COLO829 (cell line): ENCODE data around the gene FGFBP3.

Source experiments
- DNase-seq: peaks from one replicate; pipeline ENCODE4 v3.0.0; 2012; ENCODE audit warnings: low spot score

Gene FGFBP3, protein sequence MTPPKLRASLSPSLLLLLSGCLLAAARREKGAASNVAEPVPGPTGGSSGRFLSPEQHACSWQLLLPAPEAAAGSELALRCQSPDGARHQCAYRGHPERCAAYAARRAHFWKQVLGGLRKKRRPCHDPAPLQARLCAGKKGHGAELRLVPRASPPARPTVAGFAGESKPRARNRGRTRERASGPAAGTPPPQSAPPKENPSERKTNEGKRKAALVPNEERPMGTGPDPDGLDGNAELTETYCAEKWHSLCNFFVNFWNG

DNA sequence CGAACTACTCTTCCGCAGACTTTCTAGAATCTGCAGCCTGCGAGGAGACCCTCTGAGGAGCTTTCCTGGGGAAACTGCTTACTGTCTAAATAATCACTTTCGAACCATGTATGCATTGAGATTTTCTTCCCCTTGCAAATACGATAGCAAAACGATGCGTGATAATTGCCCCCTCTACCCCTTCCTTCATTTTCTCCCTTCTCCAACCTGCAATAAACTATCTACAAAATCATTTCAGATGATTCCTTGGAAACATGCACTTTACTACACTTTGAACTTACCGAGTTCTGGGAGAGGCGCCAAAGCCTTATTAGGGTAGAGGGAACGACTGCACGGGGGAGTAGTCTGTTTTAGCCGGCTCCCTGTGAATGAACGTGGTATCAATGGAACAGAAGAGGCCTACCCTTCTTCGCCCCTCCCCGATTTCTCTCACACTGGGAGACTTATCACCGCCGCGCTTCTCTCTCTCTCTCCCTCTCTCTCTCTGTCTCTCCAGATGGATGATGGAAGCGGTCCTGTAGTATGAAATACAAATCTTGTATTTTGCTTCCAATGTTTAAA is at the start of gene FGFBP3:
Gene FGFBP3, minus strand, starts transcription at position 370 of the 561 bp plus-strand sequence. CDS start 517 bp downstream, outside the sequence.
- no peak for DNase-seq

DNA sequence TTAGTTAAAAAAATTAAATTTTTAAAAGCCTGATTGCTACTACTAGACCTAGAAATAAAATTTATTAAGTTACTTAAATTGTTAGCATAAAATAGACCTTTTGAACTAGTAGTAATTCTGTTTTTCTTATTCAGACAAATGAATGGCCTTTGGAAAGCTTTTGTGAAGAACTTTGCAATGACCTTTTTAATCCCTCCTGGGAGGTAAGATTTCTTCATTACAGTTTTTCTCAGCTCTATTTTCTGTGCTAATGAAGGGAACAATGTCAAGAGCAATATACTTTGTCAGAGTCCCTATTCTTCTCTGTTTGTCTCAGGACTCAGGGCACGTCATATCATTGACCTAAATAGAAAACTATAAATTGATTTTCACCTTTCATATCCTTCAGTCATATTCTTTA is 47.8 kb upstream of the FGFBP3 start:
- DNase-seq = no peak

DNA sequence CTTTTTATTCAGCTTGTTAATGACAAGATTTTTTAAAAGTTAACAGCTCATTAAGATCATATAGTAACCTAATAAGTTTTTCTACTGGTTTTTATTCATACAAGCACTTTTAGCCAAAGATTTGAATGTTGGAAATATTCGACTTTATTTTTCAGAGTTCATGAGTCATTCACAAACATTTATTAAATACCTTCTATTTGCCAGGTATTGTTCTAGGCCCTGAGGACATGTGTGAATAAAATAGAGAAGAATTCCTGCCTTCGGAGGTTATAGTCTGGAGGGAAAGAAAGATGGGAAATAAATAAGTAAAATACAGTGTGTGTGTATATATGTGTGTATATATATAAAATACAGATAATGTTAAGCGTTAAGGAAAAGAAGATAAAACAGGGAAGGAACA is 45.8 kb upstream of the FGFBP3 start:
- DNase-seq = no peak

DNA sequence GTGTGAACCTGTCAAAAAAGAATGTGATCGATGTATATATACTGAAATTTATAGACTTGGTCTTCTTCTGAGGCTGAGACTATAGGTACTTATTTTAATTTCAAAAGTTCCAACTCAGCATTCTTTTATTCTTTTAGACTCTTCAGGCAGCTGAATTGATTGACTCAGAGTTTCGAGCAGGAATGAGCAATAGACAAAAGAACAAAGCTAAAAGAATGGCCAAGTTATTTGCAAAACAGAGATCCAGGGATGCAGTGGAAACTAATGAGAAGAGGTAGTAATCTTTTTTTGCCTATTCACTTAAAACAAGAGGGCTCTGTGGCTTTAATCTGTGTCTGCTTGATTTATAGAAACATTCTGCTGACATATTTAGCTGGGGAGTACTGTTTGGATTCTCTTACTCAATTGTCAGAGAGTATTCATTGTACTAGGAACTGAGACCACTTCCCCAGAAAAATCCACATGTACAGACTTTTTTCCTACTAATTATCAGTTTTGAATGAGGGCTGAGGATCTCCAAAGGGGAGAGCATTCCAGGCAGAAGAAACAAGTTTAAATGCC is 44.4 kb upstream of the FGFBP3 start:
- no peak for DNase-seq

DNA sequence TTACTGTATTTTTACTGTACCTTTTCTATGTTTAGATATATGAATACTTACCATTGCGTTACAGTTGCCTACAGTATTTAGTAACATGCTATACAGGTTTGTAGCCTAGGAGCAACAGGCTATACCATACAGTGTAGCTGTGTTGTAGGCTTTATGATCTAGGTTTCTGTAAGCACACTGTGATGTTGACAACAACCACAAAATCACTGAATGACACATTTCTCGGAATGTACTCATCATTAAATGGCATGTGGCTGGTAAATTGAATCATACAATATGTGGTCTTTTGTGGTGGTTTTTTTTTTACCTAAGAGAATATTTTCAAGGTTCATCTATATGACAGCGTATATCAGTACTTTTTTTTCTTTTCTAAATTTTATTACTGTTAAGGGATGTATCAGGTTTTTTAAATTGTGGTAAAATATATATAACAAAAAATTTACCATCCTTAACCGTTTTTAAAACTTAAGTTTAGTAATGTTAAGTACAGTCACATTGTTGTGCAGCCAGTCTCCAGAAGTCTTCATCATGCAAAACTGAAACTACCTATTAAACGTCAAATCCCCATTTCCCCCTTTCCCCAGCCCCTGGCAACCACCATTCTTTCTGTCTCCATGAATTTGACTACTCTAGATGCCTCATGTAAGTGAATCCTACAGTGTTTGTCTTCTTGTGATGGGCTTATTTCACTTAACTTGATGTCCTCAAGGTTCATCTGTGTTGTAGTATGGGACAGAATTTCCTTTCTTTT is 35.8 kb upstream of the FGFBP3 start:
- DNase-seq = no peak

DNA sequence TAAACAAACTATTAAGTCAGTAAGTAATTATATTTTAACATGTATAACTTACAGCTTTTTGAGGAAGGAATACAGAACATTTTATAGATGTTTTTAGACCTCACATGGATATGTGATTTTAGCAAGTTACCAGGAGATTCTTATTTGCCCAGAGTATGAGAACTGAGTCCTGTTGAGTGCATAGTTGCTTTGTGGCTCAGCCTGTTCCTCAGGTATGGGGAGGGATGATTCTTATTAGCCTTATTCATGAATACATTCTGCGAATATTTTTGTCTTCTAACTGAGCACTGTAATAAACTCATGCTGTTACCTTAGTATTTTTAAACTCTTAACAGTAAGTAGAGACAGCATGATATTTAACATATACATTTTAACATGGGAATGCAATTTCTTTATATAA is 32.1 kb upstream of the FGFBP3 start:
- DNase-seq = no peak

DNA sequence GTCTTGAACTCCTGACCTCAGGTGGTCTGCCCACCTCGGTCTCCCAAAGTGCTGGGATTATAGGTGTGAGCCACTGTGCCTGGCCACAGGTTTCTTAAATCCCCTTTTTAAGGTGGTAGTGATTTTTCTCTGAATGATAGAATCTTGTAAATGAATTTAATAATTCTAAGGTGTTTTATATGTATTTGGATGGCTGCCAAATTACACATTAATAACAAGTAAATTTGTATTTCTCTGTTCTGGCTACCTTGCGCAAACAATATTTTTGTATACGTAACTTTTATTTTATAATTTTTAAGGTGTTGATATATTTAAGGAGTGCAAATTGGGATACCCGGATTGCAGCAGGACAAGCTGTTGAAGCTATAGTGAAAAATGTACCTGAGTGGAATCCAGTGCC is 30.4 kb upstream of the FGFBP3 start:
- DNase-seq = no peak

DNA sequence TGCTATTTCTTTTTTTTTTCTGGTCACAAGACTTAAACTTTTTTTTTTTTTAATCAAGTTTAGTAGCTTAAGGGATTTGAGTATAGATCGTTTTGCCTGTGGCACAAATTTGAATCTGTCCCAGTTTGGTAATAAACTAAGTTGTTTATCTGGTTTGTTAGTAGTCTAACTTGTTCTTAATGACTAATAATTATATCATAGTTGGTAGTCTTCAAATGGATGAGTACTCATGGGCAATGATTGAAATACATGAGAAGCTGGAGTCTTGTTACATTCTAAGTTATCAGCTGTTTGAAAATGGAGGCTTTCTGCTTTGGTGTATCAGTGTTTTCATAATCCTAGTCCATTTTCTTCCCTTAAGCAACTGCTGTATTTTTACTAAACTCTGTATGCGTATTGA is 26.6 kb upstream of the FGFBP3 start:
- no peak for DNase-seq

DNA sequence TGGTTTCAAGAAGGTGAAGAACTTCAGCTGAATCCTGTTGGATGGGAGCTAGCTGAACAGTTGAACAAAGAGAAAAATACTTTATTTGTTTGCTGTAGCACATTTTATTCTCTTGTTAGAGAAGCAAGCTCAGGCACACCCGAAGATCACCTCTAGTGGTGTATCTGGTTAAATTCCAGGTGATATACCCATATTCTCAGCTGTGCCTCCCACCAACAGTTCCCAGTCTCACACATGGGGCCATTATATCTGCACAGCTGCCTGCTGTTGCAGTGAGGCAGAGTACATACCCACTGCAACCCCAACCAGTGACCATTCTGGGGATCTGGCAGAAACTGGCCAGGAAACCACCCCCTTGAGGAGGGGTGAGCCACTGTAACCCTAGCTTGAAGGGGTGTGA is 23.5 kb upstream of the FGFBP3 start:
- DNase-seq = no peak

DNA sequence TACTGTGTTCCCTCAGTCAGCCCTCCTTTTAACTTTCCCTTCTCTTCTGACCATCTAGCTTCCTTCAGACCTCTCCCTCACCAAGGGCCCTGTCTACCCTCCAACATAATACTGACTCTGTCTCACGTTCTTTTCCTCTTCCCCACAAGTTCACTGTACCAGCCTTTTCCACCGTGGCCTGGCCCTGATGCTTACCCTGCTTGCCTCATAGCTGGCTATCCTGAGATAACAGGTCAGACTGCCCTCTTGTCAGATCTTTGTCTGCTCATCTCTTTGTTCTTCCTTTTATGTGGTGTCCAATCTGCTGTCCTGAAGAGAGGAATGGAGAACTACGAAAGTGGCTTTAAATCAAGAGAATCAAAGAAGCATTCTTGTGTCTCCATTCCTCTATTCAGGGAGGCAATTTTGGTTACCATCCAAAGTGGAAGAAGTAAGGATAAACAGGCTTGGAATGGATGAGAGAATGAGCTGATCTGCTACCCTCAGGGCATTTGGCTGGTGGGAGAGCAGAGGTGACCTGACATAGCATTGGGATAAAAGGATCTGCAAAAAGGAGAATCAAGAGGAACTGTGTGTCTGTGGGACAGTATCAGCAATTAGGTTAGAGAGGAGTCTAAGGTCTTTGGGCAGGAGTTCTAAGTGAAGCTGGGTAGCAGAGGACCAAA is 22.4 kb upstream of the FGFBP3 start:
- DNase-seq = no peak

DNA sequence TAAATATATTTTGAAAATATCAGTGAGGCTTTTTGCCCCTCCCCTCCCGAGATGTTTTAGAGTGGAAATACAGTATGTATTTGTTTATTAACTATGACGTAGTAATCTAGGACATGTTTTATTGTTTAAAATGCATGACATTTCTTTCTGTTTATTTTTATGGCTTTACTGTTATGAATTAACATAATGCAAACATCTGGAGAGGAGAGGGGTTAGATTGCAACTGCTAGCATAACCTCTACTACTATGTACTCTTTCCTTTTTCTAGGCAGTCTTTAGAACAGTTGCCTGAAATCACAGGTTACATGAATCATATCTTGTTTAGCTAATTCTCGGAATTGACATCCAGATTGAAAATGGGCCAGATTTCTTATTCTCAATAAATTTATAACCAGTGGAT is 21.7 kb upstream of the FGFBP3 start:
- no peak for DNase-seq

DNA sequence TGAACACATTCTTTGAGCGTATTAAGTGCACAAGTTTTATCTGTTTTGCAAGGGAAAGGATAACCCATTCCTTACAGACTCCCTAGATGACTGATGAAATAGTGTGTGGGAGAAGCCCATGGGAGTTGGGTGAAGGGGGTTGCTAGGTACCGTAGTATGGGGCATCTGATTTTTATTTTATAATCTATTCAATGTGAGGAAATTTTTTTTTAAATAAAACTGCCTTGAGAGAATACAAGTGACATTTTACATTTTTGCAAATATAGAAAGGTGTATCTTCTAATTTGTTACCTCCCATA is 15.7 kb upstream of the FGFBP3 start:
- DNase-seq = no peak

DNA sequence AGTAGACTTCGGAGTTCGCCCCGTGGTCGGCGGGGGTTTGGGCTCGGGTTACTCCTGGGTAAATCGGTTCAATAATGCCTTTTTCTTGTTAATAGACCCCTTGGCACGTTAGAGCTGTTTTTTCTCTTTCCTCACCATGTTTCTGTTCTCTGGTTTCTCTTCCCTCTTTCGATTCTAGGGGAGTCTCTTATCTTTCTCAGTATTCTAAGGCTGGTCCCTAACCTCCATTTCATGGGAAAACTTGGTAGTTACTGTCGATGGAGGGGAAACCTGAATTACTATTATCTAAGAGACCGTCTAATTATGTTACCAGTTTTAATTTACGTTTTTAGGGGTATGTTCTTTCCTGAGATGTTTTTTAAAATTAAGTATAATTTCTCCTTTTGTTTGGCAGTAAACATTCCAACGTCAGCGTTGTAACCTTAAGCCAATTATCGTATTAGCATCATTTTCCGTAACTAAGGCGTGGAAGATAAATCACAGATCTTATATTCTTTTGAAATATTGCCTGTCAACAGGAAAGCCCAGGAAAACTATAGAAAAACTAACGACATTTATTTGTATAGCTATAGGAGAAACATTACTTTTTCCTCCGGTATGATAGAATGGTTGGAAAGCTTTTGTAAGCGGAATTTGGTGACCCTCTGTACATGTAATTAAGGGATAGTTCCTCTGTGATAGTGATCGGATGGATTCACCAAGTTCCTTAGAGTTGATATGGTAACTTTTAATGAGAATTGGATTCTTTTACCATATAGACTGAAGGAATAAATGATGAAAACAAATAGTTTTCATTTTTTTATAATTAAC is 15.1 kb upstream of the FGFBP3 start:
- no peak for DNase-seq

DNA sequence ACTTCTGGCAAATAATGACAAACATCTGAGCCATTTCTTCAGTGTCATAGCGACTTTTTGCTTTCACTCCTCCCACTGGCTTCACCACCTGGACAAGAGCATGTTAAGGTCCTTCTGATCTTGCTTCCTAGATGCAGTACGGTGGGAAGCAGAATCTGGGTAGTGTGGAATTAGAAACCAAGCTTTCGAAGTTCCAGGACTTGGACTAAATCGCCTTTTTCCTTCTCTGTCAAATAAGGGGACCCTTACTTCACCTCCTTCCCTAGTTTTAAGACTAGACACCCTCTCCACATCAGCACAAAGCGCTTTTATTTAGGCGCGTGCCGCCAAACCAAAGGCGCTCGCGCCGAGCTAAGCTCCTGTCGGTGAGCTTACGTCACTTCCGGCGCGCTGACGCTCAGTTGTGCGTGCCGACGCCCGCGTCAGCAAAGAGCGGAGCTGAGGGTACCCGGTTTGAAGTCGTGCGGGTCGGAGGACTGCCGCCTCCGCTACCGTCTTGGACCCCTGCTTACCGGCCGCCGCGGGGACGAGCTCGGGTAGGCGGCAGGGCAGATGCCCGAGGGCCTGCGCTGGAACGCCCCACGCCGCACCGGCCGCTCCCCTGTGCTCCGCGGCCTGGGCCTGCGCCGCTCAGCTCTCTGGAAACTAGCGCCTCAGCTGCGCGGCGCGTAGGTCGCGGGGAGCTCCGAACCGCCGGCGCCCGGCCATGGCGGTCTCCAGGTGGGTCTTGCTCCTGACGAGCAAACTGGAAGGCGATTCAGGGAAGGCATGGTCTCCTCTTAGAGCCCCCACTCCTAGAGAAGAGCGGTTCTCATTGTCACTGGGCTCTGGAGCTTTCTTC is 14.3 kb upstream of the FGFBP3 start, which contains the start of gene BTAF1:
Gene BTAF1, plus strand, starts transcription at position 400 of the 841 bp plus-strand sequence. Its CDS starts 307 bp downstream, at position 707.
- peak; percentile 80 for DNase-seq

DNA sequence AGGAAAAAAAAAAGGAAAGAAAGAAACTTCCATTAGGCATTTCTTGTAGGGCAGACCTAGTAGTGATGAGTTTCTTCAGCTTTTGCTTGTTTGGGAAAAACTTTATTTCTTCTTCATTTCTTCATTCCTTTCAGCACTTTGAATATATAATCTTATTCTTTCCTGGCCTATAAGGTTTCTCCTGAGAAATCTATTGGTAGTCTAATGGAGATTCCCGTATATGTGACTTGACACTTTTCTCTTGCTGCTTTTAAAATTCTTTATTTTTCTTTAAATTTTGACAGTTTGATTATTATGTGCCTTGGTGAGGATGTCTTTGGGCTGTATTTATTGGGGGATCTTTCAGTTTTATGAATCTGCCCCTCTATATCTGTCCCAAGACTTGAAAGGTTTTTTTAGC is 10.4 kb upstream of the FGFBP3 start:
- no peak for DNase-seq

DNA sequence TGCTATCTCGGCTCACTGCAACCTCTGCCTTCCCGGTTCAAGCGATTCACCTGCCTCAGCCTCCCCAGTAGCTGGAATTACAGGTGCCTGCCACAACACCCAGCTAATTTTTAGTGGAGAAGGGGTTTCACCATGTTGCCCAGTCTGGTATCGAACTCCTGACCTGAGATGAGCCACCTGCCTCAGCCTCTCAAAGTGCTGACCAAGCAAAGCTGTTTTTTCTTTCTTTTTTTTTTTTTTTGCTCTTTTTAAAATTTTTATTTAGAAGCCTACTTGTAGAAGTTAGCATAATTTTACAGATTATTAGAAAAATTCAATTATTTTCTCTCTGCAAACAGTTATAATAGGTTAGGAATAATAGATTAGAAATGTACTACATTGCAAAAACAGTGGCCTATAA is 1.2 kb upstream of the FGFBP3 start:
- no peak for DNase-seq

DNA sequence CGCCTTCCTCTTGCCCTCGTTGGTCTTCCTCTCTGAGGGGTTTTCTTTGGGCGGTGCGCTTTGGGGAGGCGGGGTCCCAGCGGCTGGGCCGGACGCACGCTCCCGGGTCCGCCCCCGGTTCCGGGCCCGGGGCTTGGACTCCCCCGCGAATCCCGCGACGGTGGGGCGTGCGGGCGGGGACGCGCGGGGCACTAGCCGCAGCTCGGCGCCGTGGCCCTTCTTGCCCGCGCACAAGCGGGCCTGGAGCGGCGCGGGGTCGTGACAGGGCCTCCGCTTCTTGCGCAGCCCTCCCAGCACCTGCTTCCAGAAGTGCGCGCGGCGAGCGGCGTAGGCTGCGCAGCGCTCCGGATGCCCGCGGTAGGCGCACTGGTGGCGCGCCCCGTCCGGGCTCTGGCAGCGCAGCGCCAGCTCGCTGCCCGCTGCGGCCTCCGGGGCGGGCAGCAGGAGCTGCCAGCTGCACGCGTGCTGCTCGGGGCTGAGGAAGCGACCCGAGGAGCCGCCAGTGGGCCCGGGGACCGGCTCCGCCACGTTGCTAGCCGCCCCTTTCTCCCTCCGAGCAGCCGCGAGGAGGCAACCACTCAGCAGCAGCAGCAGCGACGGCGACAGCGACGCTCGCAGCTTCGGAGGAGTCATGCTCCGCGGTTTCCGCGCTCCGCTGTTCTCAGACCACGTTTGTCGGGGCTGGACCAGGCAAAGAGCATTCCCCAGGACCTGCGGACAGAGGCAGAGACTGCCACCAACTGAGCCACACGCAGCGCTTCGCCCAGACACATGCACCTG is 759 bp downstream of the FGFBP3 start:
- DNase-seq = no peak

DNA sequence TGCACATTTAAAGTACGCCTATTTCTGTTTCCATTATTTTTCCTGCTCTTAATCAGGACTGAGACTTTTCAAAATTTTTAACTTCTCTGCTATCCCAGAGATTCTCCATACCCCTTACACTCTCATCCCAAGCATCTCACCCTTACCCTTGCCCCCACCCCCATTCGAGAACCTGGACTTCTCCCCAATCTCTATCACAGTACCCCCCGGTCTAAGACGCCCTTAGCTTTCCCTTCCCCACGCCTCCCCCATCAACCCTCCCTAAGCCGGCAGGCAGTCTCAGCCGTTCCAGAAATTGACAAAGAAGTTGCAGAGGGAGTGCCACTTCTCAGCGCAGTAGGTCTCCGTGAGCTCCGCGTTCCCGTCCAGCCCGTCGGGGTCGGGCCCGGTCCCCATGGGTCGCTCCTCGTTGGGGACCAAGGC is 1.4 kb downstream of the FGFBP3 start:
- no peak for DNase-seq

DNA sequence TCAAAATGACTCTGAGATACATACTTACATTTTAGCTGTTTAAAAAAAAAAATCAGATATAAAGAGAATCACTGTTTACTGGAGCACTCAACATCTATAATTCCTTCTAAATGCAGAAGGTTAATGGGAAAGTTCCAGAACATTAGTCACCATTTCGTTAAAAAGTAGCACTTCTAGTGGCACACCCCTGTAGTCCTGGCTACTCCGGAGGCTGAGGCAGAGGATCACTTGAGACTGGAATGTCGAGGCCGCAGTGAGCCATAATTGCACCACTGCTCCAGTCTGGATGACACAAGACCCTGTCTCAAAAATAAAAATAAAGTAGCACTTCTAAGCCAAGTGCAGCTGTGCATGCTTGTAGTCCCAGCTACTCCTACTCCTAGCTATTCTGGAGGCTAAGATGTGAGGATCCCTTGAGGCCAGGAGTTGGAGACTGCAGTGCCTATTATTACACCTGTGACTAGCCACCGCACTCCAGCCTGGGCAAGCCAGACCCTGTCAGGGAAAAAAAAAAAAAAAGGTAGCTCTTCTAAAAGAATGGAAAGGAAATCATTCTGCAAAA is 2.2 kb downstream of the FGFBP3 start:
- DNase-seq = no peak
